Measurements from ENCODE around the gene NDUFB8. TPM values are rescaled to one million over a fixed set of nuclear protein-coding genes. Genes with fewer than 3 reads are reported as not detected.

NDUFB8 gene
- total RNA-seq, 4 donors from 2014 or later, result 156 to 176 (median 164) TPM

DNA sequence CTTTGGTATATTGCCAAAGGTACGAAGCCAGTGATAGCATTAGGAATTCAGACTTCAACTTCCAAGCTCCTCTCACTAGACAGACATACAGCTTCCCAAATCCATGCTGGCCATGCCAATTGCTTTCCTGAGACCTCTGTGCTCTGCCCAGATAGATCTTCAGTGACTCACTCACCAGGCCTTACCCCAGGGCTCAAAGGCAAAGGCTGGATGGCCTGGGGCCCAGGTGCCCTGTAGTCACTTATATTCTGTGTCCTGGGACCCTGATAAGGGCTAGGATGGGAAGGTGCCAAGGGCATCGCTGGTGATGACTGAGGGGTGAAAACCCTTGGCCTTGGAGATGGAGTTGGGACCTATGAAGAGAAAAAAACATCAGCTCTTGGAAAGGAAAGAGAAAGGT, 39.1 kb downstream of the NDUFB8 start:
- TF ChIP-seq POLR2AphosphoS5 (IDR thresholded peaks at IDR 0.05) (no peak), EP300 (IDR thresholded peaks at IDR 0.05) (no peak), POLR2A (IDR thresholded peaks at IDR 0.05) (no peak)
- TF ChIP-seq, protein P1, sequence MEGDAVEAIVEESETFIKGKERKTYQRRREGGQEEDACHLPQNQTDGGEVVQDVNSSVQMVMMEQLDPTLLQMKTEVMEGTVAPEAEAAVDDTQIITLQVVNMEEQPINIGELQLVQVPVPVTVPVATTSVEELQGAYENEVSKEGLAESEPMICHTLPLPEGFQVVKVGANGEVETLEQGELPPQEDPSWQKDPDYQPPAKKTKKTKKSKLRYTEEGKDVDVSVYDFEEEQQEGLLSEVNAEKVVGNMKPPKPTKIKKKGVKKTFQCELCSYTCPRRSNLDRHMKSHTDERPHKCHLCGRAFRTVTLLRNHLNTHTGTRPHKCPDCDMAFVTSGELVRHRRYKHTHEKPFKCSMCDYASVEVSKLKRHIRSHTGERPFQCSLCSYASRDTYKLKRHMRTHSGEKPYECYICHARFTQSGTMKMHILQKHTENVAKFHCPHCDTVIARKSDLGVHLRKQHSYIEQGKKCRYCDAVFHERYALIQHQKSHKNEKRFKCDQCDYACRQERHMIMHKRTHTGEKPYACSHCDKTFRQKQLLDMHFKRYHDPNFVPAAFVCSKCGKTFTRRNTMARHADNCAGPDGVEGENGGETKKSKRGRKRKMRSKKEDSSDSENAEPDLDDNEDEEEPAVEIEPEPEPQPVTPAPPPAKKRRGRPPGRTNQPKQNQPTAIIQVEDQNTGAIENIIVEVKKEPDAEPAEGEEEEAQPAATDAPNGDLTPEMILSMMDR (IDR thresholded peaks at IDR 0.05), result no peak
- no peak for DNase-seq (ENCODE audit: low spot score in 2 of 2)
- H3K9me3 ChIP-seq, result no peaks in the 10 kb centered on the region
- no peaks in the 10 kb centered on the region for H3K27me3 ChIP-seq
- H3K4me3 ChIP-seq, result no peak overlapping the region
- H3K4me1 ChIP-seq, result no peaks in the 10 kb centered on the region
- 96% methylated on average over 2 of the region's 2 CpGs for WGBS
- peaks cover 67% of the 10 kb centered on the region for H3K36me3 ChIP-seq
- H3K27ac ChIP-seq, result no peak overlapping the region

DNA sequence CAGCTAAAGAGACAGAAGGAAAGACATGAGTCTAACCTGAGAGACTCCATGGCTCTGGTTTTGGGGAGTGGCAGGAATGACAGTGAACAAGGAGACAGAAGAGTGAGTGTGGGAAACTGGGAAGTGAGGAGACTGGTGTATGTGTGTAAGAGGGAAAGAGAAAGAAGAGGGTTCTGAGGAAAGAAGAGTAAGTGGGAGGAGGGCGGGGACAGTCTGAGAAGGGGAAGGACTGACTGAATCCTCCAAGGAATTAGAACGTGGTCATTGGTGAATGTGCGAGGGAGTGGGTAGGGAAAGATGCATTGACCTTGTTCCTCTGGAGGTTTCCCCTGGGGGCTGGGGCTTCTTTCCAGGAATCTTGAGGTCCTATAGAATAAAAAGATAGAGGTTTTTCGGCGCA, 40.3 kb downstream of the NDUFB8 start:
- H3K4me3 ChIP-seq, result no peak overlapping the region
- TF ChIP-seq POLR2AphosphoS5 (IDR thresholded peaks at IDR 0.05), result no peak
- TF ChIP-seq, protein P1 (IDR thresholded peaks at IDR 0.05), result no peak
- TF ChIP-seq EP300 (IDR thresholded peaks at IDR 0.05), result no peak
- no peak for TF ChIP-seq POLR2A (IDR thresholded peaks at IDR 0.05)
- no peaks in the 10 kb centered on the region for H3K4me1 ChIP-seq
- H3K9me3 ChIP-seq, result no peaks in the 10 kb centered on the region
- H3K36me3 ChIP-seq, result peaks cover 59% of the 10 kb centered on the region
- H3K27ac ChIP-seq, result no peak overlapping the region
- 86% methylated on average over 5 of the region's 5 CpGs for WGBS
- no peak for DNase-seq (ENCODE audit: low spot score in 2 of 2)
- no peaks in the 10 kb centered on the region for H3K27me3 ChIP-seq

DNA sequence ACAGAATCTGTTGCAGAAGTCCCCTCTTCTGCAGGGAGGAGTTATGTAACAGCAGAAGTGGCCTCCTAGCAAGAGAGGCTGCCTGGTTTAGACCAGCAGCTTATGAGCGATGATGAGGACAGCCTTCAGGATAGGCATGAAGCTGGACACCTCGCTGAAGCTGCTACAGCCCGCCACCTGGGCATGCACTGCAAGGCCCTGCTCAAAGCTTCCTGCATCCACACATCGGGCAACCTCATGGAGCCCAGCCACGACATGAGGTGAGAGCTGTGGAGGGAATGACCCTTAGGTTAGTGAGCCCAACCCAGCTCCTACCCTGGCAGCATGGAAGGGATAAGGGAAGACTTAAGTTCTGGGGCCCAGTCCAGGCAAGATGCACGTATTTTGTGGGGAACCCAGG, 42.1 kb downstream of the NDUFB8 start:
- Histone ChIP-seq H3K27me3 (peaks cover 7% of the 10 kb centered on the region), H3K4me1 (peaks cover 7% of the 10 kb centered on the region), H3K9me3 (no peaks in the 10 kb centered on the region), H3K4me3 (no peak overlapping the region), H3K27ac (no peak overlapping the region), H3K36me3 (peaks cover 43% of the 10 kb centered on the region)
- TF ChIP-seq, protein P1 (IDR thresholded peaks at IDR 0.05), result no peak
- TF ChIP-seq EP300 (IDR thresholded peaks at IDR 0.05) (no peak), POLR2AphosphoS5 (IDR thresholded peaks at IDR 0.05) (no peak), POLR2A (IDR thresholded peaks at IDR 0.05) (no peak)
- WGBS, result 98% methylated on average over 6 of the region's 6 CpGs
- no peak for DNase-seq (ENCODE audit: low spot score in 2 of 2)

DNA sequence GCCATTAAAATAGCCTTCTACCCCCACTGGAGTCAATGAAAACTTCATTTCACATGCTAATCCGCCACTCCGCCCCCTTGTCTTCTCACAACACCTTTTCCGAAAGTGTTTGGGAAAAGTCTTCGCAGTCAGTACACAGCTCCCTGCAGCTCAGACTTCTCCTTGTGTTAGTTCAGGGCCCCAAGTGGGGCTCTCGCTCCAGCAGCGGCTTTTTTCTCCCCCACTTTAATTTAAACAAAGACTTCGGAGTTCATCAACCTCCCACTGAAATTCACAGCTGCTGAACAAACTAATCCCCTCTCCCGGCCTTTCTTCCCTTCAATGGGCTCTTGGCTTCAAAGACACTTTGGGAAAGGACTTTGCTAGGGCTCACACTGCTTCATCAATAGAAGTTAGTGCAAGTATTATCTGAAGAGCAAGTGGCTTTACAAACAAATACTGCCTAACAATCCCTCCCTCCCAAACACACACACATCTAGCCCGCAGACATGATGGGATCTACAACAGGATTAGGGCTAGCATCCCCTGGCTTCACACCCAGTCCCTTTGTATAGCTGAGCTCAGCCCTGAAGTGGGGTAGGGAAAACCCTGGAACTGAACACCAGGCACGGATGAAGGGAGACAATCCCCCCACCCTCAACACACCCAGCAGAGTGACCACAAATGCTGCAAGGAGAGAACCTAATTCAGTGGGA, 43.7 kb downstream of the NDUFB8 start:
- H3K4me1 ChIP-seq, result peaks cover 19% of the 10 kb centered on the region

DNA sequence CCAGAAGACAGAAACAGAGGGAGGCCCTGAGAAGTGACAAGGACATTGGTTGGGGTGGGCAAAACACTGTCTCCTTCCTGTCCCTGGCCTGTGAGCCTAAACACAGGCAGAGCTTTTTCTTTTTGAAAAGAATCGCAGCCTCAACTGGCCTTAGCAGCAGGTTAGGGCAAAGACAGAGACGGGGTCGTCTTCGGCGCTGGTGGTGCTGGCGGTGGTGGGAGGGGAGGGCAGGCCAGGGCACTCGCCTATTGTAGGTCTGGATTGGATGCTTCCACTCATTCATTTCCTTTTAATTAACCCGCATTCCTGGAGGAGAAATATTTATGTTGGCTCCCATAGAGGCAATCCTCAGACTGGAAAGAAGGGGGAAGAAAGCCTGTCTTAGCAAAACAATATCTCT, 44.3 kb downstream of the NDUFB8 start:
- WGBS, result 79% methylated on average over 8 of the region's 8 CpGs
- peaks cover 18% of the 10 kb centered on the region for H3K27me3 ChIP-seq
- no peaks in the 10 kb centered on the region for H3K9me3 ChIP-seq
- H3K4me1 ChIP-seq, result peaks cover 19% of the 10 kb centered on the region
- H3K36me3 ChIP-seq, result peaks cover 31% of the 10 kb centered on the region
- H3K4me3 ChIP-seq, result no peak overlapping the region
- TF ChIP-seq, protein P1 (IDR thresholded peaks at IDR 0.05), result no peak
- TF ChIP-seq EP300 (IDR thresholded peaks at IDR 0.05), result no peak
- H3K27ac ChIP-seq, result no peak overlapping the region
- no peak for DNase-seq (ENCODE audit: low spot score in 2 of 2)

More for the DNA sequence above, 43.7 kb downstream of the NDUFB8 start:
- Histone ChIP-seq H3K4me3 (no peak overlapping the region), H3K27ac (no peak overlapping the region), H3K9me3 (no peaks in the 10 kb centered on the region), H3K27me3 (peaks cover 12% of the 10 kb centered on the region), H3K36me3 (peaks cover 35% of the 10 kb centered on the region)
- no peak for TF ChIP-seq EP300 (IDR thresholded peaks at IDR 0.05)
- no peak for TF ChIP-seq POLR2AphosphoS5 (IDR thresholded peaks at IDR 0.05)
- TF ChIP-seq POLR2A (IDR thresholded peaks at IDR 0.05), result no peak
- 90% methylated on average over 10 of the region's 10 CpGs for WGBS
- DNase-seq (ENCODE audit: low spot score in 2 of 2), result no peak

Data from suprapubic skin (tissue), 4 donors.